HepG2 (cell line): ENCODE results near the gene TRIM10. TPM values are rescaled to one million over a fixed set of nuclear protein-coding genes. Genes with fewer than 3 reads are reported as not detected.
"Not testable (repeated sequence)": the region's sequence is repeated elsewhere in the genome, so short reads cannot be mapped to it uniquely, and the experiment has no call there.

Experiments used
- ATAC-seq: fragments of 200-7000 bp; cut with Tn5 transposase; 3 replicates; pipeline ENCODE4 v1.9.1; 2020; ENCODE audit warnings: mild to moderate bottlenecking, moderate library complexity
- BruUV-seq: library from RNA; stranded (reverse); fragments of 400-500 nt; replicated peaks from 2 replicates; lab custom pipeline; 2021; lab: Mats Ljungman, UMichigan
- CTCF ChIA-PET: fragments of 300-600 bp; formaldehyde crosslinking; extraction: SDS; loops from one replicate; lab custom pipeline; 2021; ENCODE audit warnings: low total read pairs, inconsistent platforms, low intra/inter-chr PET ratio; lab: Yijun Ruan, JAX
- POLR2A ChIA-PET: fragments of 350-600 bp; sonication (Branson Sonifier 250); formaldehyde crosslinking; loops from one replicate; lab custom pipeline; 2020; ENCODE audit warnings: antibody characterized with exemption, inconsistent platforms; lab: Yijun Ruan, JAX
- DNase-seq: peaks from one replicate; pipeline ENCODE4 v3.0.0-alpha.2; 2015; ENCODE audit warnings: low spot score
- FAIRE-seq: peaks from 3 replicates; lab custom pipeline; 2011; peaks lifted over from hg19 to GRCh38; lab: Jason Lieb, UNC
- H2AFZ ChIP-seq: one replicate; pipeline ENCODE4 v1.6.1; 2011; ENCODE audit warnings: low read length, inconsistent platforms
- H3K27ac ChIP-seq: fragments of 300-600 bp; 3 replicates; pipeline ENCODE4 v1.8.0; 2011; ENCODE audit warnings: mixed run types, mild to moderate bottlenecking, mixed read lengths, low read length, inconsistent platforms; ENCODE audit not compliant: insufficient read depth; ENCODE audit errors: extremely low read length
- H3K27me3 ChIP-seq, 2 experiments: fragments of 200-600 bp in 1 of 2; 2 replicates in 1 of 2; 3 replicates in 1 of 2; pipeline versions ENCODE4 v1.6.0 to v1.8.0; 2011; ENCODE audit warnings: low read length in 2 of 2, mild to moderate bottlenecking in 2 of 2, moderate library complexity in 2 of 2, inconsistent platforms in 1 of 2; ENCODE audit not compliant: insufficient read depth in 2 of 2, control insufficient read depth in 1 of 2
- H3K36me3 ChIP-seq, 2 experiments: fragments of 200-600 bp in 1 of 2; replicated peaks in 1 of 2; 2 replicates in 1 of 2; 3 replicates in 1 of 2; pipeline versions ENCODE4 v1.5.1 to v1.8.0; 2011; ENCODE audit warnings: low read length in 2 of 2, inconsistent platforms in 1 of 2; ENCODE audit not compliant: insufficient read depth in 2 of 2, control insufficient read depth in 1 of 2
- H3K4me1 ChIP-seq: 2 replicates; pipeline ENCODE4 v1.5.1; 2012; ENCODE audit warnings: low read length, inconsistent platforms; ENCODE audit not compliant: insufficient read depth
- H3K4me2 ChIP-seq: 2 replicates; pipeline ENCODE4 v1.6.0; 2011; ENCODE audit warnings: low read depth, low read length, inconsistent platforms
- H3K4me3 ChIP-seq, 3 experiments: fragments of 200-600 bp in 1 of 3; sonication (generic), shearing (Covaris generic) in 1 of 3; replicated peaks in 1 of 3; 2 replicates each; pipeline ENCODE4 v1.5.1; 2011 to 2016; ENCODE audit warnings: low read length in 3 of 3, inconsistent platforms in 2 of 3, low read depth in 2 of 3, mild to moderate bottlenecking in 2 of 3, control low read depth in 1 of 3, mixed read lengths in 1 of 3; ENCODE audit not compliant: insufficient read depth in 1 of 3
- H3K79me2 ChIP-seq: one replicate; pipeline ENCODE4 v1.6.1; 2011; ENCODE audit warnings: low read length, inconsistent platforms; ENCODE audit not compliant: insufficient read depth
- H3K9ac ChIP-seq: 2 replicates; pipeline ENCODE4 v1.6.0; 2011; ENCODE audit warnings: mild to moderate bottlenecking, low read depth, low read length, inconsistent platforms; ENCODE audit not compliant: insufficient read depth
- H3K9me3 ChIP-seq: 2 replicates; pipeline ENCODE4 v1.5.1; 2012; ENCODE audit warnings: mild to moderate bottlenecking, low read length
- H4K20me1 ChIP-seq: 2 replicates; pipeline ENCODE4 v1.6.0; 2011; ENCODE audit warnings: inconsistent platforms, mild to moderate bottlenecking, low read length, moderate library complexity; ENCODE audit not compliant: insufficient read depth
- CREB1 ChIP-seq, 2 experiments: fragments of 450-650 bp in 1 of 2; IDR thresholded peaks; 2 replicates each; pipeline ENCODE4 v1.6.1; 2016 to 2017; ENCODE audit warnings: control low read depth in 1 of 2, mild to moderate bottlenecking in 1 of 2, missing compliant biosample characterization in 1 of 2, missing genetic modification characterization in 1 of 2
- EP300 ChIP-seq, 3 experiments: sonication (generic) in 1 of 3; formaldehyde crosslinking in 1 of 3; IDR thresholded peaks; 2 replicates each; pipeline versions ENCODE4 v1.5.1 to v1.6.1; 2011 to 2020; ENCODE audit warnings: low read depth in 2 of 3, low read length in 2 of 3, borderline replicate concordance in 1 of 3, improper control_type of control experiment in 1 of 3, mild to moderate bottlenecking in 1 of 3, missing genetic modification reagents in 1 of 3, moderate library complexity in 1 of 3
- SOX13 ChIP-seq, 3 experiments: fragments of 450-650 bp in 1 of 3; sonication (generic) in 1 of 3; formaldehyde crosslinking in 1 of 3; IDR thresholded peaks in 2 of 3; conservative IDR thresholded peaks in 1 of 3; 2 replicates each; pipeline versions ENCODE4 v1.5.0 to v1.6.1; 2016 to 2020; ENCODE audit warnings: antibody characterized with exemption in 1 of 3, mild to moderate bottlenecking in 1 of 3, missing compliant biosample characterization in 1 of 3, missing genetic modification reagents in 1 of 3, moderate library complexity in 1 of 3
- SRSF9 ChIP-seq: fragments of 200-400 bp; formaldehyde crosslinking; IDR thresholded peaks from 2 replicates; pipeline ENCODE4 v1.6.1; 2018; ENCODE audit warnings: borderline replicate concordance, mild to moderate bottlenecking, low read depth, low read length; ENCODE audit not compliant: insufficient read depth, poor library complexity, severe bottlenecking
- U2AF2 ChIP-seq: fragments of 200-400 bp; formaldehyde crosslinking; IDR thresholded peaks from 2 replicates; pipeline ENCODE4 v1.6.1; 2017; ENCODE audit warnings: low read depth, mild to moderate bottlenecking, low read length
- ZBTB38 ChIP-seq: sonication (generic); formaldehyde crosslinking; IDR thresholded peaks from 2 replicates; pipeline ENCODE4 v1.5.1; 2020; ENCODE audit warnings: mild to moderate bottlenecking, missing genetic modification reagents
- WGBS: methylation state at CpG from one replicate; pipeline ENCODE4 v1.1.6; 2017; ENCODE audit warnings: low lambda C conversion rate; 5-methylcytosine and 5-hydroxymethylcytosine counted together
- in situ Hi-C: cut with HindIII; loops from 2 replicates; pipeline ENCODE4 v1.10.0; 2017; ENCODE audit warnings: low pct_unique_long_range_greater_than_20kb; ENCODE audit not compliant: extremely low pct_ligation_motif_present
- intact Hi-C: fragments of 100-400 bp; cut with micrococcal nuclease; formaldehyde crosslinking; loops from one replicate; pipeline ENCODE4 v1.10.0; 2022; ENCODE audit not compliant: unreplicated experiment
- polyA plus RNA-seq, 8 experiments: library from polyadenylated mRNA; depleted of rRNA in 3 of 8; stranded (reverse) in 7 of 8; unstranded in 1 of 8; fragments of >200 nt; fragmentation: Illumina TruSeq in 4 of 8; extraction: Trizol in 4 of 8; gene quantifications; 2 replicates each; pipeline versions ENCODE4 v1.2.1 to v1.2.3, GENCODE V29; 2011 to 2016; ENCODE audit warnings: low read depth in 4 of 8, missing spikeins in 1 of 8, mixed read lengths in 1 of 8; ENCODE audit not compliant: insufficient read depth in 1 of 8
- total RNA-seq, 5 experiments: library from RNA; depleted of rRNA; stranded (reverse); fragments of >200 nt; fragmentation: Illumina TruSeq; extraction: Trizol; gene quantifications; 2 replicates each; pipeline ENCODE4 v1.2.3, GENCODE V29; 2016; ENCODE audit warnings: low read depth in 1 of 5
- TF ChIP-seq, protein P1 (sequence below): sonication (generic); formaldehyde crosslinking; IDR thresholded peaks from 2 replicates; pipeline ENCODE4 v1.4.0; 2020; ENCODE audit warnings: mild to moderate bottlenecking, missing genetic modification reagents
- TF ChIP-seq, protein P2 (sequence below): sonication (generic); formaldehyde crosslinking; IDR thresholded peaks from 2 replicates; pipeline ENCODE4 v1.4.0; 2020; ENCODE audit warnings: mild to moderate bottlenecking, missing genetic modification reagents
- TF ChIP-seq, protein P3 (sequence below): sonication (generic); formaldehyde crosslinking; IDR thresholded peaks from 2 replicates; pipeline ENCODE4 v1.4.0; 2020; ENCODE audit warnings: missing genetic modification reagents

The TRIM10 gene
- total and polyA plus RNA-seq, 2 of the 13 experiments (the other 11 are each of a cell fraction or from before 2014, with no cell fraction given) = 4.1 to 6.8 TPM

DNA sequence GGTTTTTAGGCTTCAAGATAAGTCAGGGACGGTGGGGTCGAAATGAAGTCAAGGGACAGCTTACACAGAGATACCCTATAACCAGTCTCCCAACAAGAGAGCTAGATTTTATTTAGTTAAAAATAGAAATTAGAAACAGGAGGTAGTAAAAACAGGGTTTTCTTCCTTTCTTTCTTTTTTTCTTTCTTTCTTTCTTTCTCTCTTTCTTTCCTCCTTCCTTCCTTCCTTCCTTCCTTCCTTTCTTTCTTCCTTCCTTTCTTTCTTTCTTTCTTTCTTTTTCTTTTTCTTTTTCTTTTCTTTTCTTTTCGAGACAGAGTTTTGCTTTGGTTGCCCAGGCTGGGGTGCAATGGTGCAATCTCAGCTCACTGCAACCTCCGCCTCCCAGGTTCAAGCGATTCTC lies 42.3 kb downstream of the TRIM10 start:
- POLR2A ChIA-PET, in situ Hi-C loops, intact Hi-C loops, H2AFZ ChIP-seq, DNase-seq, H3K4me2 ChIP-seq, ATAC-seq, H3K4me3 ChIP-seq, H3K27me3 ChIP-seq, H4K20me1 ChIP-seq, FAIRE-seq, CTCF ChIA-PET, H3K27ac ChIP-seq, H3K9me3 ChIP-seq, H3K9ac ChIP-seq, H3K36me3 ChIP-seq, H3K79me2 ChIP-seq, BruUV-seq: not testable (repeated sequence)
- peaks cover 25% of the 10 kb centered on the region for H3K4me1 ChIP-seq
- TF ChIP-seq SRSF9 (peak; percentile 91), U2AF2 (peak; percentile 78; the same call in 1 of the 2 replicates)
- TF ChIP-seq, protein P1, sequence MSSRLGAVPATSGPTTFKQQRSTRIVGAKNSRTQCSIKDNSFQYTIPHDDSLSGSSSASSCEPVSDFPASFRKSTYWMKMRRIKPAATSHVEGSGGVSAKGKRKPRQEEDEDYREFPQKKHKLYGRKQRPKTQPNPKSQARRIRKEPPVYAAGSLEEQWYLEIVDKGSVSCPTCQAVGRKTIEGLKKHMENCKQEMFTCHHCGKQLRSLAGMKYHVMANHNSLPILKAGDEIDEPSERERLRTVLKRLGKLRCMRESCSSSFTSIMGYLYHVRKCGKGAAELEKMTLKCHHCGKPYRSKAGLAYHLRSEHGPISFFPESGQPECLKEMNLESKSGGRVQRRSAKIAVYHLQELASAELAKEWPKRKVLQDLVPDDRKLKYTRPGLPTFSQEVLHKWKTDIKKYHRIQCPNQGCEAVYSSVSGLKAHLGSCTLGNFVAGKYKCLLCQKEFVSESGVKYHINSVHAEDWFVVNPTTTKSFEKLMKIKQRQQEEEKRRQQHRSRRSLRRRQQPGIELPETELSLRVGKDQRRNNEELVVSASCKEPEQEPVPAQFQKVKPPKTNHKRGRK (CRISPR knock-in tag) = 0 out of 2 replicates have a peak, but pooled peaks have one; percentile 24
- 71% methylated on average over 5 of the region's 5 CpGs for WGBS

DNA sequence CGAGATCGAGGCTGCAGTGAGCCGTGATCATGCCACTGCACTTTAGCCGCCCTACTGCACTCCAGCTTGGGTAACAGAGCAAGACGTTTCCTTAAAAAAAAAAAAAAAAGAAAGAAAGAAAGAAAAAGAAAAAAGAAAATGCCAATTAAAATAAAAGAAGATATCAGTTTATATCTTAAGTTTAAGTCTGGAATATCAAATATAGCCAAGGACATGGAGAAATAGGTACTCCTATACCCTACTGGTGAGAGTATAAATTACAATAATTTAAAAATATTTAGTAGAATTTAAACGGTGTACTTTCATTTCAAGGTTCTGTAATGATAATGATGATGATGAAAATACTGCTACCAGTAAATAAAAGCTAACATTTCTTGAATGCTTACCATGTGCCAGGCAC lies 44.3 kb downstream of the TRIM10 start:
- DNase-seq = no peak
- no peaks in the 10 kb centered on the region for H3K9me3 ChIP-seq
- intact Hi-C loops (no loop called here), in situ Hi-C loops (no loop called here)
- FAIRE-seq = no peak
- no peaks in the 10 kb centered on the region for H4K20me1 ChIP-seq
- CTCF ChIA-PET = no interaction called here
- no peaks in the 10 kb centered on the region for H3K79me2 ChIP-seq
- no peak for ATAC-seq
- POLR2A ChIA-PET = no interaction called here
- WGBS = 61% methylated on average over 6 of the region's 6 CpGs
- no peaks in the 10 kb centered on the region for H3K36me3 ChIP-seq
- no peak overlapping the region for H3K4me2 ChIP-seq
- no TSS peak for BruUV-seq
- H3K4me1 ChIP-seq = peaks cover 32% of the 10 kb centered on the region
- H3K4me3 ChIP-seq = no peak overlapping the region
- H2AFZ ChIP-seq = no peak overlapping the region
- no peak overlapping the region for H3K27ac ChIP-seq
- H3K9ac ChIP-seq = no peak overlapping the region
- H3K27me3 ChIP-seq = no peaks in the 10 kb centered on the region
- TF ChIP-seq, protein P2, sequence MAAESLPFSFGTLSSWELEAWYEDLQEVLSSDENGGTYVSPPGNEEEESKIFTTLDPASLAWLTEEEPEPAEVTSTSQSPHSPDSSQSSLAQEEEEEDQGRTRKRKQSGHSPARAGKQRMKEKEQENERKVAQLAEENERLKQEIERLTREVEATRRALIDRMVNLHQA (CRISPR knock-in tag) = no peak
- TF ChIP-seq, protein P3, sequence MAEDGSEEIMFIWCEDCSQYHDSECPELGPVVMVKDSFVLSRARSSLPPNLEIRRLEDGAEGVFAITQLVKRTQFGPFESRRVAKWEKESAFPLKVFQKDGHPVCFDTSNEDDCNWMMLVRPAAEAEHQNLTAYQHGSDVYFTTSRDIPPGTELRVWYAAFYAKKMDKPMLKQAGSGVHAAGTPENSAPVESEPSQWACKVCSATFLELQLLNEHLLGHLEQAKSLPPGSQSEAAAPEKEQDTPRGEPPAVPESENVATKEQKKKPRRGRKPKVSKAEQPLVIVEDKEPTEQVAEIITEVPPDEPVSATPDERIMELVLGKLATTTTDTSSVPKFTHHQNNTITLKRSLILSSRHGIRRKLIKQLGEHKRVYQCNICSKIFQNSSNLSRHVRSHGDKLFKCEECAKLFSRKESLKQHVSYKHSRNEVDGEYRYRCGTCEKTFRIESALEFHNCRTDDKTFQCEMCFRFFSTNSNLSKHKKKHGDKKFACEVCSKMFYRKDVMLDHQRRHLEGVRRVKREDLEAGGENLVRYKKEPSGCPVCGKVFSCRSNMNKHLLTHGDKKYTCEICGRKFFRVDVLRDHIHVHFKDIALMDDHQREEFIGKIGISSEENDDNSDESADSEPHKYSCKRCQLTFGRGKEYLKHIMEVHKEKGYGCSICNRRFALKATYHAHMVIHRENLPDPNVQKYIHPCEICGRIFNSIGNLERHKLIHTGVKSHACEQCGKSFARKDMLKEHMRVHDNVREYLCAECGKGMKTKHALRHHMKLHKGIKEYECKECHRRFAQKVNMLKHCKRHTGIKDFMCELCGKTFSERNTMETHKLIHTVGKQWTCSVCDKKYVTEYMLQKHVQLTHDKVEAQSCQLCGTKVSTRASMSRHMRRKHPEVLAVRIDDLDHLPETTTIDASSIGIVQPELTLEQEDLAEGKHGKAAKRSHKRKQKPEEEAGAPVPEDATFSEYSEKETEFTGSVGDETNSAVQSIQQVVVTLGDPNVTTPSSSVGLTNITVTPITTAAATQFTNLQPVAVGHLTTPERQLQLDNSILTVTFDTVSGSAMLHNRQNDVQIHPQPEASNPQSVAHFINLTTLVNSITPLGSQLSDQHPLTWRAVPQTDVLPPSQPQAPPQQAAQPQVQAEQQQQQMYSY (CRISPR knock-in tag) = no peak
- TF ChIP-seq ZBTB38 (no peak), SOX13 (IDR thresholded peaks at IDR 0.05) (no peak), SOX13 (CRISPR knock-in tag; conservative IDR thresholded peaks at IDR 0.05 in 1 of 2, IDR thresholded peaks at IDR 0.05 in 1 of 2) (no peak), EP300 (IDR thresholded peaks at IDR 0.05; ENCODE audit: low read depth in 2 of 2, low read length in 2 of 2) (no peak), EP300 (CRISPR knock-in tag; IDR thresholded peaks at IDR 0.05; ENCODE audit: borderline replicate concordance) (no peak), CREB1 (IDR thresholded peaks at IDR 0.05) (no peak), CREB1 (CRISPR knock-in tag; IDR thresholded peaks at IDR 0.05) (no peak)
